Measurements from ENCODE around the gene WDR37. TPM values are rescaled to one million over a fixed set of nuclear protein-coding genes. Genes with fewer than 3 reads are reported as not detected.

WDR37 gene
- polyA plus RNA-seq, 1 donor (not counting 4 experiments of a cell fraction or from before 2014, with no cell fraction given): 16.0 TPM

- Histone ChIP-seq H3K9me1 (ENCODE audit: control insufficient read depth, extremely low read depth, insufficient read depth, low read length) (no peaks in the 10 kb centered on the region), H3K27ac (ENCODE audit: control insufficient read depth, insufficient read depth, low read length) (no peak overlapping the region), H3K4me1 (ENCODE audit: control insufficient read depth, extremely low read depth, insufficient read depth, low read length) (peaks cover 15% of the 10 kb centered on the region), H3K79me2 (ENCODE audit: control insufficient read depth, insufficient read depth, low read length) (peaks cover 45% of the 10 kb centered on the region), H2AFZ (ENCODE audit: control insufficient read depth, low read length) (no peak overlapping the region), H3K4me2 (ENCODE audit: control insufficient read depth, extremely low read depth, insufficient read depth, low read depth, low read length) (no peak overlapping the region), H3K4me3 (ENCODE audit: control insufficient read depth in 2 of 3, extremely low read depth in 1 of 3, insufficient read depth in 2 of 3, low read depth in 1 of 3, low read length in 3 of 3) (no peak overlapping the region), H3K36me3 (ENCODE audit: control insufficient read depth in 2 of 2, extremely low read depth in 1 of 2, insufficient read depth in 2 of 2, low read length in 2 of 2) (peaks cover 18 to 27% of the 10 kb centered on the region in 2 experiments), H3K27me3 (ENCODE audit: control insufficient read depth, extremely low read depth, insufficient read depth, low read length) (no peaks in the 10 kb centered on the region), H3K9ac (ENCODE audit: control insufficient read depth, extremely low read depth, insufficient read depth, low read length) (no peak overlapping the region), H3K9me3 (ENCODE audit: control insufficient read depth, low read depth, low read length) (no peaks in the 10 kb centered on the region), H4K20me1 (ENCODE audit: control insufficient read depth, extremely low read depth, insufficient read depth, low read length) (peaks cover 34% of the 10 kb centered on the region)
- dilution Hi-C loops (cut with MboI; ENCODE audit: extremely low pct_ligation_motif_present, low sequenced_read_pairs): no loop called here
- DNase-seq (ENCODE audit: low read depth, low spot score) (no peak), FAIRE-seq (no peak)
- no peak for TF ChIP-seq CTCF (optimal IDR thresholded peaks at IDR 0.05 in 1 of 3, IDR thresholded peaks at IDR 0.05 in 1 of 3, conservative IDR thresholded peaks at IDR 0.05 in 1 of 3; ENCODE audit: extremely low read depth in 1 of 3, insufficient read depth in 2 of 3, low read length in 3 of 3)
- no peak for TF ChIP-seq EZH2 (IDR thresholded peaks at IDR 0.05; ENCODE audit: low read length)
Measured at GRCh38 chr10:1043532-1043995, 12.6 kb upstream of the WDR37 start.

- Histone ChIP-seq H3K4me2 (ENCODE audit: control insufficient read depth, extremely low read depth, insufficient read depth, low read depth, low read length) (no peak overlapping the region), H3K4me3 (ENCODE audit: control insufficient read depth in 2 of 3, extremely low read depth in 1 of 3, insufficient read depth in 2 of 3, low read depth in 1 of 3, low read length in 3 of 3) (no peak overlapping the region), H3K27ac (ENCODE audit: control insufficient read depth, insufficient read depth, low read length) (no peak overlapping the region), H2AFZ (ENCODE audit: control insufficient read depth, low read length) (no peak overlapping the region), H3K27me3 (ENCODE audit: control insufficient read depth, extremely low read depth, insufficient read depth, low read length) (no peaks in the 10 kb centered on the region), H3K36me3 (ENCODE audit: control insufficient read depth in 2 of 2, extremely low read depth in 1 of 2, insufficient read depth in 2 of 2, low read length in 2 of 2) (peaks cover 18 to 27% of the 10 kb centered on the region in 2 experiments), H4K20me1 (ENCODE audit: control insufficient read depth, extremely low read depth, insufficient read depth, low read length) (peaks cover 34% of the 10 kb centered on the region), H3K4me1 (ENCODE audit: control insufficient read depth, extremely low read depth, insufficient read depth, low read length) (peaks cover 15% of the 10 kb centered on the region), H3K9me3 (ENCODE audit: control insufficient read depth, low read depth, low read length) (no peaks in the 10 kb centered on the region), H3K9ac (ENCODE audit: control insufficient read depth, extremely low read depth, insufficient read depth, low read length) (no peak overlapping the region), H3K9me1 (ENCODE audit: control insufficient read depth, extremely low read depth, insufficient read depth, low read length) (no peaks in the 10 kb centered on the region), H3K79me2 (ENCODE audit: control insufficient read depth, insufficient read depth, low read length) (peaks cover 45% of the 10 kb centered on the region)
- dilution Hi-C loops (cut with MboI; ENCODE audit: extremely low pct_ligation_motif_present, low sequenced_read_pairs): no loop called here
- DNase-seq (ENCODE audit: low read depth, low spot score) (no peak), FAIRE-seq (no peak)
- TF ChIP-seq CTCF (optimal IDR thresholded peaks at IDR 0.05 in 1 of 3, IDR thresholded peaks at IDR 0.05 in 1 of 3, conservative IDR thresholded peaks at IDR 0.05 in 1 of 3; ENCODE audit: extremely low read depth in 1 of 3, insufficient read depth in 2 of 3, low read length in 3 of 3): no peak
- TF ChIP-seq EZH2 (IDR thresholded peaks at IDR 0.05; ENCODE audit: low read length): no peak
Measured at GRCh38 chr10:1044146-1044545, 12.0 kb upstream of the WDR37 start.
